ENCODE results near the gene ERBB4.

The ERBB4 gene

GRCh38 chr2:211516537-211516936 lies 1022.1 kb downstream of the ERBB4 start:
- Histone ChIP-seq H3K79me2 (no peaks in the 10 kb centered on the region), H3K4me3 (ENCODE audit: low read depth, low read length) (no peak overlapping the region), H3K4me2 (ENCODE audit: low read length) (no peak overlapping the region), H3K4me1 (no peaks in the 10 kb centered on the region), H3K36me3 (ENCODE audit: control insufficient read depth, insufficient read depth, low read length) (no peaks in the 10 kb centered on the region), H2AFZ (no peak overlapping the region), H3K9me3 (ENCODE audit: control insufficient read depth, low read length) (no peaks in the 10 kb centered on the region), H3K9ac (no peak overlapping the region), H3K27me3 (ENCODE audit: control insufficient read depth, insufficient read depth, low read length) (no peaks in the 10 kb centered on the region), H3K27ac (no peak overlapping the region)
- TF ChIP-seq, protein P1, sequence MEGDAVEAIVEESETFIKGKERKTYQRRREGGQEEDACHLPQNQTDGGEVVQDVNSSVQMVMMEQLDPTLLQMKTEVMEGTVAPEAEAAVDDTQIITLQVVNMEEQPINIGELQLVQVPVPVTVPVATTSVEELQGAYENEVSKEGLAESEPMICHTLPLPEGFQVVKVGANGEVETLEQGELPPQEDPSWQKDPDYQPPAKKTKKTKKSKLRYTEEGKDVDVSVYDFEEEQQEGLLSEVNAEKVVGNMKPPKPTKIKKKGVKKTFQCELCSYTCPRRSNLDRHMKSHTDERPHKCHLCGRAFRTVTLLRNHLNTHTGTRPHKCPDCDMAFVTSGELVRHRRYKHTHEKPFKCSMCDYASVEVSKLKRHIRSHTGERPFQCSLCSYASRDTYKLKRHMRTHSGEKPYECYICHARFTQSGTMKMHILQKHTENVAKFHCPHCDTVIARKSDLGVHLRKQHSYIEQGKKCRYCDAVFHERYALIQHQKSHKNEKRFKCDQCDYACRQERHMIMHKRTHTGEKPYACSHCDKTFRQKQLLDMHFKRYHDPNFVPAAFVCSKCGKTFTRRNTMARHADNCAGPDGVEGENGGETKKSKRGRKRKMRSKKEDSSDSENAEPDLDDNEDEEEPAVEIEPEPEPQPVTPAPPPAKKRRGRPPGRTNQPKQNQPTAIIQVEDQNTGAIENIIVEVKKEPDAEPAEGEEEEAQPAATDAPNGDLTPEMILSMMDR (IDR thresholded peaks at IDR 0.05): no peak

GRCh38 chr2:211514049-211514448 lies 1024.6 kb downstream of the ERBB4 start:
- H3K79me2 ChIP-seq: no peaks in the 10 kb centered on the region
- no peaks in the 10 kb centered on the region for H3K36me3 ChIP-seq (ENCODE audit: control insufficient read depth, insufficient read depth, low read length)
- H3K27ac ChIP-seq: no peak overlapping the region
- no peak overlapping the region for H2AFZ ChIP-seq
- H3K9ac ChIP-seq: no peak overlapping the region
- TF ChIP-seq, protein P1 (IDR thresholded peaks at IDR 0.05): no peak
- no peaks in the 10 kb centered on the region for H3K9me3 ChIP-seq (ENCODE audit: control insufficient read depth, low read length)
- H3K4me2 ChIP-seq (ENCODE audit: low read length): no peak overlapping the region
- no peaks in the 10 kb centered on the region for H3K27me3 ChIP-seq (ENCODE audit: control insufficient read depth, insufficient read depth, low read length)
- H3K4me3 ChIP-seq (ENCODE audit: low read depth, low read length): no peak overlapping the region
- no peaks in the 10 kb centered on the region for H3K4me1 ChIP-seq

GRCh38 chr2:211513446-211513845 lies 1025.2 kb downstream of the ERBB4 start:
- Histone ChIP-seq H2AFZ (no peak overlapping the region), H3K4me2 (ENCODE audit: low read length) (no peak overlapping the region), H3K27ac (no peak overlapping the region), H3K9ac (no peak overlapping the region), H3K27me3 (ENCODE audit: control insufficient read depth, insufficient read depth, low read length) (no peaks in the 10 kb centered on the region), H3K36me3 (ENCODE audit: control insufficient read depth, insufficient read depth, low read length) (no peaks in the 10 kb centered on the region), H3K4me3 (ENCODE audit: low read depth, low read length) (no peak overlapping the region), H3K9me3 (ENCODE audit: control insufficient read depth, low read length) (no peaks in the 10 kb centered on the region), H3K4me1 (no peaks in the 10 kb centered on the region), H3K79me2 (no peaks in the 10 kb centered on the region)
- TF ChIP-seq, protein P1 (IDR thresholded peaks at IDR 0.05): no peak

- no peaks in the 10 kb centered on the region for H3K4me1 ChIP-seq
- H3K4me3 ChIP-seq (ENCODE audit: low read depth, low read length): no peak overlapping the region
- H2AFZ ChIP-seq: no peak overlapping the region
- H3K27ac ChIP-seq: no peak overlapping the region
- no peaks in the 10 kb centered on the region for H3K9me3 ChIP-seq (ENCODE audit: control insufficient read depth, low read length)
- no peaks in the 10 kb centered on the region for H3K36me3 ChIP-seq (ENCODE audit: control insufficient read depth, insufficient read depth, low read length)
- no peaks in the 10 kb centered on the region for H3K27me3 ChIP-seq (ENCODE audit: control insufficient read depth, insufficient read depth, low read length)
- H3K4me2 ChIP-seq (ENCODE audit: low read length): no peak overlapping the region
- no peaks in the 10 kb centered on the region for H3K79me2 ChIP-seq
- TF ChIP-seq, protein P1 (IDR thresholded peaks at IDR 0.05): no peak
- H3K9ac ChIP-seq: no peak overlapping the region
Measured at GRCh38 chr2:211512806-211513205, 1025.8 kb downstream of the ERBB4 start.

DNA sequence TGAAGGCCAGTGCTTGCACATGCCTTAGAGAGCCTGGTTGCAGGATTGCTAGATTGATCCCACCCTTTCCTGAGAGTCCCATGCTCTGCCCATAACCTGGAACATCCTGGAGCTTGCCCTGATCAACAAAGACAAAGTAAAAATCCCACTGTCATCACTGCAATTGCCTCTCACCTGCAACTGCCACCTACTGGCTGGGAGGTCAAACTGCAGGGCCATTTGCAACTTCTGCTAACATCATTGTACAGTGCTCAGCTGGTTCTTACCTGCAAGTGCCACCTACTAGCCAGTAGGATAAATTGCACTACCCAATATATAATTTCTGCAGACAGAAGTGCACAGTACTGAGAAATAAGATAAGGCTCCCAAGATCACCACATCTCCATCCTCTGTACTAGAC lies 1034.7 kb downstream of the ERBB4 start:
- Histone ChIP-seq H3K9ac (no peak overlapping the region), H3K4me2 (ENCODE audit: low read length) (no peak overlapping the region), H3K27me3 (ENCODE audit: control insufficient read depth, insufficient read depth, low read length) (no peaks in the 10 kb centered on the region), H3K4me3 (ENCODE audit: low read depth, low read length) (no peak overlapping the region), H2AFZ (no peak overlapping the region), H3K27ac (no peak overlapping the region), H3K36me3 (ENCODE audit: control insufficient read depth, insufficient read depth, low read length) (no peaks in the 10 kb centered on the region), H3K79me2 (no peaks in the 10 kb centered on the region), H3K4me1 (no peaks in the 10 kb centered on the region), H3K9me3 (ENCODE audit: control insufficient read depth, low read length) (no peaks in the 10 kb centered on the region)
- TF ChIP-seq, protein P1 (IDR thresholded peaks at IDR 0.05): no peak
